Astrocyte of the spinal cord (primary cell): ENCODE measurements around the gene TMTC2.

Source experiments
- DNase-seq: peaks from one replicate; pipeline ENCODE4 v3.0.0; 2011; ENCODE audit warnings: low read depth, low spot score
- H3K4me3 ChIP-seq: 2 replicates; pipeline ENCODE4 v1.5.1; 2011; ENCODE audit warnings: low read depth, mild to moderate bottlenecking, low read length, moderate library complexity
- CTCF ChIP-seq: IDR thresholded peaks from 2 replicates; pipeline ENCODE4 v1.5.1; 2012; ENCODE audit warnings: low read depth, mild to moderate bottlenecking, low read length, inconsistent platforms
- in situ Hi-C: cut with HindIII; loops from 2 replicates; pipeline ENCODE4 v1.10.0; 2017; ENCODE audit warnings: low sequenced_read_pairs

The TMTC2 gene

GRCh38 chr12:83092606-83093005, 405.9 kb downstream of the TMTC2 start:
- no peak overlapping the region for H3K4me3 ChIP-seq
- in situ Hi-C loops = no loop called here

GRCh38 chr12:83093426-83093825, 406.7 kb downstream of the TMTC2 start:
- in situ Hi-C loops = no loop called here
- no peak for TF ChIP-seq CTCF
- no peak overlapping the region for H3K4me3 ChIP-seq
- DNase-seq = no peak

More at GRCh38 chr12:83092606-83093005, 405.9 kb downstream of the TMTC2 start:
- DNase-seq = no peak
- no peak for TF ChIP-seq CTCF

- H3K4me3 ChIP-seq = no peak overlapping the region
- in situ Hi-C loops = no loop called here
- DNase-seq = no peak
- TF ChIP-seq CTCF = no peak
These were observed 411.1 kb downstream of the TMTC2 start for GRCh38 chr12:83097643-83098342.

- no peak for DNase-seq
- in situ Hi-C loops = no loop called here
These were observed 412.7 kb downstream of the TMTC2 start for GRCh38 chr12:83099436-83099835.

GRCh38 chr12:83102499-83102898, 415.8 kb downstream of the TMTC2 start:
- no peak overlapping the region for H3K4me3 ChIP-seq
- peak; percentile 30 for DNase-seq
- in situ Hi-C loops = no loop called here
- no peak for TF ChIP-seq CTCF

More at GRCh38 chr12:83099436-83099835, 412.7 kb downstream of the TMTC2 start:
- TF ChIP-seq CTCF = no peak
- H3K4me3 ChIP-seq = no peak overlapping the region

- no peak overlapping the region for H3K4me3 ChIP-seq
- in situ Hi-C loops = no loop called here
- DNase-seq = no peak
- no peak for TF ChIP-seq CTCF
These were observed 420.2 kb downstream of the TMTC2 start for GRCh38 chr12:83106873-83107272.
